Fibroblast of lung (primary cell): ENCODE measurements around the gene DHRS4.
"Not testable (repeated sequence)": the region's sequence is repeated elsewhere in the genome, so short reads cannot be mapped to it uniquely, and the experiment has no call there.

Experiments used
- EZH2 ChIP-seq: IDR thresholded peaks from 2 replicates; pipeline ENCODE4 v1.5.1; 2012; ENCODE audit warnings: low read length, control low read depth, mild to moderate bottlenecking; ENCODE audit errors: missing control alignments
- TF ChIP-seq, protein P1 (sequence below), 2 donors: IDR thresholded peaks in 1 of 2; conservative IDR thresholded peaks in 1 of 2; 1 replicate in 1 of 2; 2 replicates in 1 of 2; pipeline ENCODE4 v1.5.1; 2011 to 2012; ENCODE audit warnings: low read length in 2 of 2, control low read depth in 1 of 2, inconsistent platforms in 1 of 2, low read depth in 1 of 2, mild to moderate bottlenecking in 1 of 2

DNA sequence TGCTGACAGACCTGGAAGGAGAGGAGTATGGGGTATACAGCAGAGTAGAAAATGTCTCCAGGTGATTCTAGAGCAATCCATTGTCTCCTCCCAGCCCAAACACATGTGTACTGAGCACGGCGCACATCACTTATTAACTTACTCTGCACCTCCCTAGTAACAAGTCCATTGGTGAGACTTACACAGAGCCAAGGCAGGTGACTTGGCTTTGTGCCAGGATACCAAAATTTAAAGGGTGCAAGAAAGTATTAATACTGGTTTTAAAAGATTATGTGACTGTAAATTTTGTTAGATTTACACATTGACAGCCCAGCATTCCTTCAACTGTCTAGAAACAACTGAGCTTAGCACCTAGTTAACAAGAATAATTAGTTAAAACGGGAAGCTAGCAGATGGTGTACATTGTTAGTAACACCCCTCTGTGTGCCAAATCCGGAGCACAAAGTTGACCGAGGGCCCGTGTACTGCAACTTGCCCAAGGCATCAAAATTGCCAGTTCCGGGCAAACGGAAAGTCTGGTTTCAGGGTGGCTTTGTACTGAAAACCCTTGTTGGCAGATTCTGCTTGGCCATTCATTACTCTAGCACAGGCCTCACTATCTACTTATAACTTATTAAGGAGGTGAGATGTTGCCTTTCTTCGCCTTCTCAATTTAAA lies 4.5 kb downstream of the DHRS4 start:
- TF ChIP-seq, protein P1, sequence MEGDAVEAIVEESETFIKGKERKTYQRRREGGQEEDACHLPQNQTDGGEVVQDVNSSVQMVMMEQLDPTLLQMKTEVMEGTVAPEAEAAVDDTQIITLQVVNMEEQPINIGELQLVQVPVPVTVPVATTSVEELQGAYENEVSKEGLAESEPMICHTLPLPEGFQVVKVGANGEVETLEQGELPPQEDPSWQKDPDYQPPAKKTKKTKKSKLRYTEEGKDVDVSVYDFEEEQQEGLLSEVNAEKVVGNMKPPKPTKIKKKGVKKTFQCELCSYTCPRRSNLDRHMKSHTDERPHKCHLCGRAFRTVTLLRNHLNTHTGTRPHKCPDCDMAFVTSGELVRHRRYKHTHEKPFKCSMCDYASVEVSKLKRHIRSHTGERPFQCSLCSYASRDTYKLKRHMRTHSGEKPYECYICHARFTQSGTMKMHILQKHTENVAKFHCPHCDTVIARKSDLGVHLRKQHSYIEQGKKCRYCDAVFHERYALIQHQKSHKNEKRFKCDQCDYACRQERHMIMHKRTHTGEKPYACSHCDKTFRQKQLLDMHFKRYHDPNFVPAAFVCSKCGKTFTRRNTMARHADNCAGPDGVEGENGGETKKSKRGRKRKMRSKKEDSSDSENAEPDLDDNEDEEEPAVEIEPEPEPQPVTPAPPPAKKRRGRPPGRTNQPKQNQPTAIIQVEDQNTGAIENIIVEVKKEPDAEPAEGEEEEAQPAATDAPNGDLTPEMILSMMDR (conservative IDR thresholded peaks at IDR 0.05 in 1 of 2, IDR thresholded peaks at IDR 0.05 in 1 of 2; ENCODE audit: low read depth in 1 of 2, low read length in 2 of 2): not testable (repeated sequence)
- not testable (repeated sequence) for TF ChIP-seq EZH2
